ENCODE data around the gene CCNL1. TPM values are rescaled to one million over a fixed set of nuclear protein-coding genes. Genes with fewer than 3 reads are reported as not detected.
"Not testable (repeated sequence)": the region's sequence is repeated elsewhere in the genome, so short reads cannot be mapped to it uniquely, and the experiment has no call there.

Gene CCNL1
- total and polyA plus RNA-seq, 2 of the 4 experiments (the other 2 are of a cell fraction) = 60.9 to 83.3 TPM

DNA sequence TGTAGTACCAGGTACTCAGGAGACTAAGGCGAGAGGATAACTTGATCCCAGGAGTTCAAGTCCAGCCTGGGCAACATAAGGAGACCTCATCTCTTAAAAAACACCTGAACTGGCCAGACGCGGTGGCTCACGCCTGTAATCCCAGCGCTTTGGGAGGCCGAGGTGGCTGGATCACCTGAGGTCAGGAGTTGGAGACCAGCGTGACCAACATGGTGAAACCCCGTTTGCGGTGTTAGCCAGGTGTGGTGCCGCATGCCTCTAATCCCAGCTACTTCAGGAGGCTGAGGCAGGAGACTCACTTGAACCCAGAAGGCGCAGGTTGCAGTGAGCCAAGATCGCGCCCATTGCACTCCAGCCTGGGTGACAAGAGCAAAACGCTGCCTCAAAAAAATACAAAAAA lies 13.4 kb upstream of the CCNL1 start:
- Histone ChIP-seq H2AK5ac (ENCODE audit: low read depth, low read length) (peak overlapping the region; percentile 17), H3K79me1 (ENCODE audit: low read depth in 1 of 2, low read length in 2 of 2) (peaks cover 11 to 12% of the 10 kb centered on the region in 2 experiments; a peak in 3 of 4 replicates)
- H2BK20ac ChIP-seq (ENCODE audit: low read depth, low read length); dilution Hi-C loops (cut with HindIII; ENCODE audit: low sequenced_read_pairs, unreplicated experiment); H3K4ac ChIP-seq (ENCODE audit: low read depth, low read length); H3K9me1 ChIP-seq (ENCODE audit: insufficient read depth, low read length); H3K9ac ChIP-seq (ENCODE audit: low read depth, low read length); H2BK120ac ChIP-seq (ENCODE audit: low read depth, low read length); H3K18ac ChIP-seq (ENCODE audit: low read depth, low read length); H2BK5ac ChIP-seq (ENCODE audit: low read depth, low read length, poor library complexity, severe bottlenecking); H3K4me2 ChIP-seq (ENCODE audit: low read depth, low read length); ATAC-seq (ENCODE audit: low read depth); H4K91ac ChIP-seq (ENCODE audit: insufficient read depth, low read depth, low read length); H3K4me3 ChIP-seq (ENCODE audit: insufficient read depth, low read depth, low read length); H2AK9ac ChIP-seq (replicated peaks; ENCODE audit: low read depth, low read length, poor library complexity); H4K8ac ChIP-seq (ENCODE audit: low read depth in 2 of 2, low read length in 2 of 2); H3K4me1 ChIP-seq (ENCODE audit: control insufficient read depth, insufficient read depth, low read length); BruUV-seq (replicated peaks); intact Hi-C loops (cut with micrococcal nuclease); H3K9me3 ChIP-seq (ENCODE audit: control insufficient read depth, insufficient read depth, low read length); H2BK15ac ChIP-seq (ENCODE audit: low read depth, low read length); H3K23ac ChIP-seq (ENCODE audit: low read depth, low read length); H2AFZ ChIP-seq (replicated peaks; ENCODE audit: low read length, poor library complexity); H3K56ac ChIP-seq (ENCODE audit: extremely low read depth, insufficient read depth, low read length); DNase-seq; H4K20me1 ChIP-seq (ENCODE audit: insufficient read depth, low read length); H3K27me3 ChIP-seq (ENCODE audit: control insufficient read depth, insufficient read depth, low read length); H3K14ac ChIP-seq (replicated peaks; ENCODE audit: low read depth, low read length); H3K27ac ChIP-seq (ENCODE audit: insufficient read depth, low read length); H3K36me3 ChIP-seq (ENCODE audit: control insufficient read depth, insufficient read depth, low read length); H4K5ac ChIP-seq (ENCODE audit: low read depth, low read length): not testable (repeated sequence)
- 94% methylated on average over 5 of the region's 14 CpGs; no CpG with 5 or more reads in 1 of the 2 experiments for WGBS, 2 experiments (ENCODE audit: extremely low coverage in 2 of 2, insufficient read length in 1 of 2)
- in situ Hi-C loops (cut with MboI; ENCODE audit: low sequenced_read_pairs) = loop anchor here (25.0 kb wide), 1 partner anchor 1539 kb away; no protein-coding TSS in a partner anchor
- ChIA-PET POLR2A (ENCODE audit: unreplicated experiment) (interaction anchor here (0.5 to 2.8 kb wide), 2 partner anchors 13 to 229 kb away, joined by 4 to 46 read pairs; partner anchors contain the start of gene CCNL1), CTCF (interaction anchor here (0.6 kb wide), 1 partner anchor 275 kb away, joined by 4 read pairs; no protein-coding TSS in a partner anchor)

Measured in IMR-90 (cell line).